CD4-positive, alpha-beta T cell treated with Interferon gamma for 1 hour (primary cell): ENCODE measurements around the gene PSD2.

Experiments used
- DNase-seq: peaks from one replicate; pipeline ENCODE4 v3.0.0-alpha.2; 2020

Gene PSD2

GRCh38 chr5:139795074-139796001 is at the start of gene PSD2:
Gene PSD2 (plus strand): TSS chr5:139795808. CDS start chr5:139809441, 13,633 bp downstream.
- no peak for DNase-seq

GRCh38 chr5:139746691-139747582 is 48.7 kb upstream of the PSD2 start:
- peak; percentile 91 for DNase-seq

DNA sequence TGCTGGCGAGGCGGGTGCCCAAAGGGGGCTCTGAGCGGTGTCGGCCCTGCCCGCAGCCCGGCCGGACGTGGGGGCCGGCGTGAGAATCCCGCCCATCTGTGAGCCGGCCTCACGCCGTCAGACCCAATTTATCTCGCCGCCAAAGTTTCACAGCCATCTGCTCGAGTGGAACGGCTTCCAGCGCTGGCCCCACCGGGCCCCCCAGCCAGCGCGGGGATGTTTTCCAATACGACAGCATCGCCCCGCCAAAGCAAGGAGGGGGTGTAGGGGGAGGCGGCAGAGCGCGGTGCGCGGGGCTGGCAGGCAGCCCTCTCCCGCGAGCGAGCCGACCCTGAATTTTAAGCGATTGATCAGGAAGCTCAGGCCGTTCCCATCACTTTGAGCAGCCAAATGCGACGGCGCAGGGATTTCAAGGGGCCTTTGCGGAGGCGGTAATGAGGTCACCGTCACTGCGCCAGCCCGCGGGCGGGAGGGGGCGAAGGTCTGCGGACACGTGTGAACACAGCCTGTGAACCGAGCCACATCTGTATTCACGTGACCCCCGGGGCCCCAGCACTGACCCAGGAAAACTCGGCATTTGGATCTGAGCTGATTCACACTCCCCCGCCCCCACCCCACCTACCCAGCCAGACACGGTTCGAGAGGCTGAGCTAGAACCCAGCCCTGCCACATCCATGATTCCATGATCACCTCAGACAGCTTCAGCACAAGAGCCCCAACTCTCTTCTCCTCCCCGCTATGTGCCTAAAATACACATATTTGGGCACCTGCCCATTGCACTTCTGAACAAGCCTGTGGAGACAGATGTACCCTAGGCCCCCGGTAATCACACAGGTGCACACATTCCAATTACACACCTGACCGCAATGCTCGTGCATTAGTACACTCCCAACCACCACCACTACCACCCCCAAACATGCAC is 47.8 kb upstream of the PSD2 start:
- peak; percentile 64 for DNase-seq

GRCh38 chr5:139748505-139748826 is 47.1 kb upstream of the PSD2 start:
- DNase-seq = no peak

DNA sequence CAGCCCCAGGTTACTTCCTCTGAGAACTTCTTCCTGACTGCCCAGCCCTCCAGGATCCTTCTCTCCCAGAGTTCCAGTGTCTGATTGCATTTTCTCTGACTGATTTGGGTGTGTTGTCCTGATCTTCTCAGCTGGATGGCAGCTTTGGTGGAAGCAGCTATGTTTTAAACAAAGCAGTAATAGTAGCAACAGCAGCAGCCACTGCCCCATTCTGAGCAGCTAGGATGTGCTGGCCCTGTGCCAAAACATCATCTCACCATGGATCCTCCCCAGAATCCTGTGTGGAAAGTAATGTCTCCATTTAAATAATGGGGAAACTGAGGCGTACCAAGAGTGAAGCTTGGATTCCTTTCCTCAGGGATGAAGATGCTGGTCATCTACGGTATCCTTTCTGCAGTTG is 46.4 kb upstream of the PSD2 start:
- DNase-seq = no peak

- no peak for DNase-seq
Measured at GRCh38 chr5:139751236-139751635, 44.4 kb upstream of the PSD2 start.

DNA sequence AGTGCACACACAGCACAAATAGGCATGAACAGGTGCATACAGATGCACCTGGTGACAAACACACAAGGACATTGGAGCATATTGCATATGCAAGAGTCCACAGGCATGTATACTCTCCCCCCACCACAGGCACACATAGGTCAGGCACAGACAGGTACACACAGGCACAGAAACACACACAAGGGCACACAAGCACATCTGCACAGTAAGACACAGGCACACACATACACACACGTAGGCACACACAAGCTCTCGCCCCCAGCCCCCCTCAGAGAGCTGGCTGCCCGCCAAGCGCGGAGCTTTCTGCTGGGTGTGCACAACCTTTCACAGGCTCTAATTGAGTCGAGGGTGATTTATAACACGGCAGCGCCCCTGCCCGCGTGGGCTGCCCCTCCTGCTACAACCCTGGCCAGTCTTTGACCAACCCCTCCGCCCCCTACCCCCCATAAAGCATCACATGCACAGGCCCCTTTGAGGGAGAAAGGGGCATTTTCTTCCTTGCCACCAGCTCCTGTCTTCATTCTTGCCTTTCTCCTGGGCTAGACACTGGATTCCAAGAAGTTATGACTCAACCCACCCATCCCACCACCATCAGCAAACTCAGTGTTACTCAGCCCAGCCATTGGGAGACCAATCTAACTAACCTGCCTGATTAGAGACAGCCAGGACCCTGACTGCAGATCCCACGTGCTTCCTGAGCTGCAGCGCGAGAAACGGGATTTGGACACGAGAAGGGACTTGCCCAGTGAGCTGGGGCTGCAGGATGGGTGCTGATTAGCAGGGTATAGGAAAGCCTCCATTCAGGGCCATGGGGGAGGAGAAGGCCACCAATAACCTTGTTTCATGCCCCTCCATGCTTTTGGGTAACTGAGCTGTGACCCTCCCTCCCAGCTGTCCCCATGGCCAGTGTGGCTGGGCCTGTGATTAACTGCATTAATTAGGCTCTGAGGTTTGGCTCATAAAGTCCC is 42.8 kb upstream of the PSD2 start:
- no peak for DNase-seq

DNA sequence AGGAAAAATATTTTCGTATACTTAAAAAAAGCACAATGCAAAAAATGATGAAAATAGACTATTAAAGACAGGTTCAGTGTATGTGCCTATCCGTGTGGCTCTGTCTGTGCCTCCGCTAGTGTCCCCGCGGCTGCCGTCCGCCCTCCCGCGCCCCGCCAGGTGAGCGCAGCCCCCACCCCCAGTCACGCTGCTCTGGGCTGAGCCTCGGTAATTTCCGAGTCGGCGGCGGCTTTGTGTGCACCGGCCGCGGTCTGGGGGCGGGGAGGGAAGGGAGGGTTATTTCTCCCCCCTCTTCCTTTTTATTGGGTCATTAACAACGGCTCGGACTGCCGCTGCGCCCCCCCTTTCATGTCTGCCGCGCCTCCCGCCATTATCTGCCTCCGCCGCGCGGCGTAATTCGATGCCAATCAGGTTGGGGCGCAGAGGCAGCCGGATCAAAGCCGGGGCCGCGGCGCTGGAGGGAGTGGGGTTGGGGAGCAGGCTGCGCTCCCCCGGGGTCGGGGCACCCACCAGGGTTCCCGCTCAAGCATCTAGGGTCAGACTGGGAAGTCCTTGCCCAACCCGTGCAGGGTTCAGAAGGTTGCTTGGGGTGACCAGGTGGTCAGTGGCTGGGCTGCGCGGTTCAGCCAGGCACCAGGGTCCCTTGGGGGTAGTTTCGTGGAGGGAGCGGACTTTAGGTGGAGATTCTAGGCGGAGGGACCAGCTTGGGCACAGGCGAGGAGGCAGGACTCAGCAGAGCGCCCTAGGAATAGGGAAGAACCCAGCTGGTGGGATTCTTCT is 39.5 kb upstream of the PSD2 start:
- DNase-seq = peak; percentile 47

DNA sequence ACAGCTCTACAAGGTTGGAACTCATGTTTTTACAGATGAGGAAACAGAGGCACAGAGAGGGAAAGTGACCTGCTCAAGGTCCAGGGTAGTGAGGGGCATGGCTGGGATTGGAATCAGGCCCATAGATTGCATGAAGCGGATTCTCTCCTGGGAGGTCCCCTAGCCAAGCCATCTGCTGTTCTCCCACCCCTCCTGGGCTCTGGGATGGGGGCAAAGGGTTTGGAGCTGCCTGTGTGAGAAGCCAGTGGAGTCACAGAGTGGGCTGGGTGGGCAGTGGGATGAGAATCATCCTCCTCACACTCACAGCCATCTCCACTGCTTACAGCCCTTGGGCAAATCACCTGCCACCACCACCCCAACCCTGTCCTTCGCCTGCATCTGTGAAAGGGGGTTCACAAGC is 38.6 kb upstream of the PSD2 start:
- no peak for DNase-seq

DNA sequence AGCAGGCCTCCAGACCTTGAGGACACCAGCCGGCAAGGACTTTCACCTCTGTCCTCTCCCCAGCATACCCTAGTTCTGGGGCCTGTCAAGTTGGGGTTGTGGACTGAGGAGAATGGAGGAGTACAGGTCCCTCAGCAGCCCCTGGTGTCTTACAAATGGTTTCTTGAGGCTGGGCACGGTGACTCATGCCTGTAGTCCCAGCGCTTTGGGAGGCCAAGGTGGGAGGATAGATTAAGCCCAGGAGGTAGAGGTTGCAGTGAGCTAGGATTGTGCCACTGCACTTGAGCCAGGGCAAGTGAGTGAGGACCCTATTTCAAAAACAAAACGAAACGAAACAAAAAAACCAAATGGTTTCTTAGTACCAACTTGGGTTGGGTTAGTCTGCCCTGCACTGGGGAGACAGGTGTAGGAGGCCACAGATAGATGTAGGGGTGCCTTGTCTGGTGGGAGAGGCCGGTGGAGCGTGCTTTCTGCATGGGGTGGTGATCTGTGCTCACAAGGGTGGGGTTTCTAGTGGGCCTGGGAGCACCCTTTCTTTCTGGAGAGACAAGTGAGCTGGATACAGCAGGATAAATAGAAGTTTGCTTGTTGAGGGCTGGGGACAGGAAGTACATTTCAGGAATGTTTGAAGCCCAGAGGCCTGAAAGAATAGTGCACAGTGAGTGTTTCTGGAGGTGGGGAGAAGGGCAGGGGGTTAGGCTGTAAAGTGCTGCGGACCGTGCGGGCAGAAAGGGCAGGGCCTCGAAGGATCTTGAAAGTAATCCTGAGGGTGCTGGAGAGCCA is 37.7 kb upstream of the PSD2 start:
- no peak for DNase-seq

DNA sequence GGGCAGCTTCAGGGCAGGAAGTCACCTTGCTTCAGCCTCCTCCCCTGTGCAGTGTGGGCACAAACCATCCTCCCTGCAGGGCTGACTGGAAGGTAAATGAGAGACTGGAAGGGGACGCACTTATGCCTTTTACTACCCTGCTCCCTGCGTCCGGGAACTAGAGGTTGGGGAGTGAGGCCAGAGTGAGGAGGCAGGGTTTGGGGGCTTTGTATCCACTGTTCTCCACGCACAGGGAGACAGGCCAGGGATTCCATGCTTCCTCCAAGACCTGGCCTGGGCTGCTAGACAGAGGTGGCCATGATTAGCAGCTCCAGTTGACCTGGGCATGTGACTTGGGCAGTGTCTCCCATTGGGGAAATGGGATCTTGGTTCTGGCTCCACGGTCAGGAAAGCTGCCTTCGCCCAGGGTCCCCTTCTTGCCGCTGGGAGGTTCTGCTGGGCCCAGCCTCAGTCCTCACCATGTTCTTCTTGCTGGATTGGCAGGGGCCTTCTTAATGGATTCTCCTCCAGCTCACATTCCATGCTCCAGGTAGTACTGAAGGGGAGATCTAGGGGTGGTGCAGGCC is 37.0 kb upstream of the PSD2 start:
- no peak for DNase-seq

DNA sequence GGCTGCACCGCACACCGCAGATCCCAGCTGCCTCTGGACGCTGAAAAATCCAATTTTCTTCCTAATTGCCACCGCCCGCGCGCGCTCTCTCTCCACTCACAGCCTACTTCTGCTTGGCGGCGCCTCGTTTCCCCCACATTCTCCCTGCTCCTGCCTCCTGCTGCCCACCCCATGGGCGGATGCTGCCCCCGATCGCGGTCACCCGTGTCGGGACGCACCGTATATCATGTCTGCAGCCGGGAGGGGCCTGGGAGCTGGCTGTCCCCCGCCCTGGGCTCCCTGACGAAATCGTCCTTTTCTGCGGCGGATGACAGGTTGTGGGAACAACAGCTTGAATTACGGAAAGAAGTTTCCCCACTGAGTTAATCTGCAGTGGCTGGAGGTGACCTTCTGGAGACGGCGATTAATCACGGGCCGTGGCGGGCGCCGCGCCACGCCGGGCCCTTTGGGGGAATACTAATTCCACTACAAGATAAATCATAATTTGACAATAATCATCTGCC is 36.3 kb upstream of the PSD2 start:
- no peak for DNase-seq

- no peak for DNase-seq
Measured at GRCh38 chr5:139760066-139761056, 35.2 kb upstream of the PSD2 start.

DNA sequence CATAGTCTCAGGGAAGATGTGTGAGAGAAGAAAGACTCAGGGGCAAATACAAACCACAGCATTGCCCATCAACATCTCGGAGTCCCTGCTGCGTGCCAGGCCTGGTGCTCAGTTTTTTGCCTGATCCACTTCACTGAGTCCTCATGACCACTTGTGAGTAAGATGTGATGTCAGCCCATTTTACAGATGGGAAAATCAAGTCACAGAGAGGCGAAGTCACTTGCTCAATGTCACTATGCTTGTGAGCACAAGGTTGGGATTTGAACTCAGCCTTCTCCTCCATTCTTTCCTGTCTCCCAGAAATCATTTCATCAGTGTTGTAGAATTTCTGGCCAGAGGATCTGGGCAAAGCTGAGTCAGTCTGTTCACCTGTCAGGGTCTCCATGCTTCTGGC is 34.6 kb upstream of the PSD2 start:
- DNase-seq = no peak

DNA sequence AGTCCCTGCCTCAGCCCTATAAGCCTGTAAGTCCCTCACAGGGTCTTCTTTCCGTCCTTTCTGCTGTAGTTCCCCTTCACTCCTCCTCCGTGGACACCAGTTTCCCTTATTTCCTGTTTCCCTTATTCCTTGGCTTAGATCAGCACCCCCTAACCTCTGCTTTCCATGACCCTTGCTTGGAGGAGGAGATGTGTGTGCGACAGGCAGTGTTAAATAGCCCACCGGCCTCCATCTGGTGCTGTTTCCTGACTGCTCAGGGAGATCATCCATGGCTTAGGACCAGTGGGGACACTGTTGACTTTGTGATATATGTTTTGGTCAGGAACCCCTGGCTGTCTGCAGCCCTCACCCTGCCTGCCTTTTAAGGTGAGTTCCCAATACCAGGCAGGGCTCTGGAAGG is 34.1 kb upstream of the PSD2 start:
- DNase-seq = no peak

- DNase-seq = no peak
Measured at GRCh38 chr5:139762615-139763170, 32.9 kb upstream of the PSD2 start.

DNA sequence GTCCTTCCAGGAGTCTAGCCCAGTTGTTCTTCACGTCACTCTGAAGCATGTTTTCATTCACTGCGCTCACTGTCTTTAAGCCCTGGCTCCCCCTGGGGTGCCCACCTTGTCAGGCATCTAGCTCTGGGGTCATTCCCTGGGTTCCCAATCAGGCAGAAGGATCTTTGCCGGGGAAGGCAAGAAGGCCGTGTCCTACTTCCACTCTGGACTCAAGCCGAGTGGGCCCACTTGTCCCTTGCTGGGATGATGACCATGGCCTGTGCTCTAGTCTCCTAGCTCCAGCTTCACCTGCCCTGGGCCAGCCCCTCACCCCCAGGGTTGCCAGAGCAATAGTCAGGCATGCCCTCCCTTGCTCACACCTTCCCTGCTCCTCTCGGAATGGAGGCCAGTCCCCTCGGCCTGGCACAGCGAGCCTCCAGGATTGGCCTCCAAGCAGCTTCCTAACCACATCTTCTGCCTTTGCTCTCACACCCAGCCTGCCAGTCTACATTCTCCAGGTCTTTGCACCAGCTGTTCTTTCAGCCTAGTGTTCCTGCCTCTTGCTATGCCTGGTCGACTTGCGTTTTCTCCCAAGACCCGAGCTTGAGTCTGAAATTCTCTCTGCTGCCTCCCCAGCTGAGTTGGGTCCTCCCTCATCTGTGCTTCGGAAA is 32.2 kb upstream of the PSD2 start:
- no peak for DNase-seq
